ENCODE data around the gene CRIM1. TPM values are rescaled to one million over a fixed set of nuclear protein-coding genes. Genes with fewer than 3 reads are reported as not detected.

CRIM1 gene
- total RNA-seq, 1 donor from 2014 or later, result 57.2 TPM

DNA sequence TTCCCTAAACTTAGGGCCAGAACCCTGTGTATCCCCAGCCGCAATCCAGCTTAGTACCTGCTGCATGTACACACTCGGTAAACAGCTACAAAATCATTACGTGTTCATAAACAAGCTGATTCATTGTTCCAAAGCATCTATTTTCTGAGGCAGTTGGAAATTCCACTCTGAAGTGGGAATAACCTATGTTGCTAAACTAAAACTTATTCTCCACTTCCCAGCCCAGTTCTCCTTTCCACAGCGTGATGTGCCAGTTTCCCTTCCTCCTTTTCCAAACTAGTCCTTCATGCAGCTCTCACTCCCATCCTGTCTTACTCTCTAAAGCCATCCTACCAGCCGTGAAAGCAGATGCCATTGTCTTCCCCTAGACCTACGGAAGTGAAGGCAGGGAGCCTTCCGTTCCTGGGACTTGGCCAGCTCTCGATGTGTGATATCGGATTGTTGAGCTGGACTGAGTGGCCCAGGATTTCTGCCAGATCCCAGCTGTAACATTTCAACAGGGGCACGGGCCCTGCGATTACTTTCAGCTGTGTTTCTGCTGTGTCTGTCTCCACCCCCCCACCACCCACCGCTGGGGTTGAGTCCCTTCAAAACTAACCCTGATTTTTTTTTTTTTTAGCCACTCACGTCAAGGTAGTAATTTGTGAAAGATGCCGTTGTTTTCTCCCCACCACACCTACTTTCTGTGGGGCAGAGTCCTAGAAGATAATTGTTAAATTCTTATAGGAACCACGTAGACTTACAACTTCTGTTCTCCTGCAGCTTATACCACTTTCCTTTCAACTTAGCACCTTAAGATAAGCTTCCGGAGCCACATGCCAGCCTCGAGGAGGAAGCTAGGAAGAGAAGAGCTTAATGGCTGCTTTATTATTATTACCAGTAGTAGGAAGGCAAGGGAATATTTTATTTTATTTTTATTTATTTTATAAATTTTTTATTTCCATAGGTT is 100.9 kb downstream of the CRIM1 start:
- peak; percentile 82 for DNase-seq

- no peak for DNase-seq
Observed at GRCh38 chr2:36458106-36458505, 102.5 kb downstream of the CRIM1 start.

GRCh38 chr2:36459725-36460137 is 104.2 kb downstream of the CRIM1 start:
- no peak for DNase-seq

DNA sequence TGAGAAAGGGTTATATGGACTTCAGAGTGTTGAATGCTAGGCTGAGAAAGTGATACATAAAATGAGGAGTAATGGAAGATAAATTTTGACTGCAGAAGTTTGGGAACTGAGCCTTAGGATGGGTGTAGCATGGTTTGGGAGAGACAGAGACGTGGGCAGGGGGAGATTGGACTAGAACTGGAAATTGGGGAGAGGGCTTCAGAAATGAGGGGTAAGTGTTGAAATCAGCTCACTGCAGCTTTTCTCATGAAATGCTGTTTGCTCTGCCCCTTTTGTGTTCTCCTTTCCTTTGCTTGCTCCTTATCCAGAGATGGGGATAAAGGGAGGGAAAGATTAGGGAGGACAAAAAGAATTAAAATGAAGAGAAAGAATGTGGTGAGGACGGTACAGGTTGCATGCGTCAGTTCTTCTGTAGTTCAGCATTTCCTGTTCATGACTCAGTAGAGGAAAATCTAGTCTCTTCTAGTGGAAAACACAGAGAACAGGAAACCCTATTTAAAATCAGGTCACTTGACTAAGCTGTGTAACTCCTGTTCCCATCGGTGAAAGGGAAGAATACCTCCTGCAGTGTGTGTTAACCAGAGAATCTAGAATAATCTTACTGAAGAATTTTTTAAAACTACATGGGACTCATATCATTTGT is 105.6 kb downstream of the CRIM1 start:
- no peak for DNase-seq

GRCh38 chr2:36462311-36462935 is 106.8 kb downstream of the CRIM1 start:
- DNase-seq, result no peak

DNA sequence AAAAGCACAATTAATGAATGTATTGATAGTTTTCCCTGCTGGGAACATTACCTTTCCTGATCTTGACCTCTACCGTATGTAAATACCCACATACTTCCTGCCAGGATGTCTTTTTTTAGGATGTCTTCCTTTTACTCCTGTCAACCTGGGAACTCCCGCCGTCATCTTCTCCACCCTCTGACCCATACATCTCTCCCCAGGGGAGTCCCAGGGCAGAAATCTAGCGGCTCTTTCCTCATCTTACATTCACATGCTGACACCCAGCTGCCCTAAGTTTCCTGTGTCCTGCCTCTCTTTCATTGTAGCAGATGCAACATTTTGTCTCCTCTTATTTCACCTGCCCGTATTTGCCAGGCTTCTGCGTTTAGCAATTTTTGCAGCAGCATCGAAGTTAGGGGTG is 107.8 kb downstream of the CRIM1 start:
- DNase-seq, result no peak

DNA sequence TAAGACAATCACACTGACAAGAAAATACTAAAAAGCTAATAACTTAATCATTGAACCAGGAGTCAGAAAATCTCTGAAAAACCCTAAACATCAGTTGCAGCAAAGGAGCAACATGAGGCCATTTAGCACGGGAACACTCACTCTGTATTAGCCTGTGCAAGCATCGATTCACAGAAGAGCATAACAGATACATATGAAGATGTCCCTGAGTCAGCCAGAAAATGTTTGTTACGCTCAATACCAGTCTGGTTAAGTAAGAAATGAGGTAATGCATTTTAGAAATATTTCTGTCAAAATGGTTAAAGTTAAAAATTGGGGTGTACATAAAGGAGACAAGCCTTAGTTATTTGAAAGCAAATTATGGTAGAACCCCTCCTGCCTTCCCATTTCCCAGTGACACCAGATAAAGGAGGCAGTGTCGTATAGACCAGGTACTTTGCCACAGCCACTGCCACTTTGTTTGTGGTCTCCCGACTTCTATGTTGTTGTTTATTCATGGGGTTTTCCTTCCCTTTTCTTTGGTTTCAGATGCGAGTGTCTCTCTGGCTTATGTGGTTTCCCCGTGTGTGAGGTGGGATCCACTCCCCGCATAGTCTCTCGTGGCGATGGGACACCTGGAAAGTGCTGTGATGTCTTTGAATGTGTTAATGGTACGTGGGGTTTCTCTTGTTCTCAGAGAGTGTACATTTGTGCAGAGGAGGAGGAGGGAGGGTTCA is 108.6 kb downstream of the CRIM1 start:
- DNase-seq, result no peak

GRCh38 chr2:36466135-36466534 is 110.6 kb downstream of the CRIM1 start:
- no peak for DNase-seq

- peak; percentile 49 for DNase-seq
Observed at GRCh38 chr2:36468463-36469105, 113.0 kb downstream of the CRIM1 start.

GRCh38 chr2:36469106-36469477 is 113.5 kb downstream of the CRIM1 start:
- no peak for DNase-seq

GRCh38 chr2:36469710-36470109 is 114.1 kb downstream of the CRIM1 start:
- no peak for DNase-seq

DNA sequence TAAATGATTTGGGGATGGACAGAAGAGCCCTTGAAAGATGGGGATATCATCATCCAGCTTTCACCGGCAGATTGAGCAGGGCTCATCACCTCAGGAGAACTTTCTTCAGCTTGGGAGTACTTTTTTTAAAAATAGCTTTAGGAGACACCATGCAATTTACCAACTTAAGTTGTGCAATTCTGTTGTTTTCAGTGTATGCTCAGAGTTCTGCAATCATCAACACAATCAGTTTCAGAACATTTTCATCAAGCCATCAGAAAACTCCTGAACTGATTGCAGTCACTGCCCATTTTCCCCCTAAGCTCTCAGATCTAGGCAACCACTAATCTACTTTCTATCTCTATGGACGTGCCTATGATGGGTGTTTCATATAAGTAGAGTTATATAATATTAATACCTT is 117.7 kb downstream of the CRIM1 start:
- no peak for DNase-seq

DNA sequence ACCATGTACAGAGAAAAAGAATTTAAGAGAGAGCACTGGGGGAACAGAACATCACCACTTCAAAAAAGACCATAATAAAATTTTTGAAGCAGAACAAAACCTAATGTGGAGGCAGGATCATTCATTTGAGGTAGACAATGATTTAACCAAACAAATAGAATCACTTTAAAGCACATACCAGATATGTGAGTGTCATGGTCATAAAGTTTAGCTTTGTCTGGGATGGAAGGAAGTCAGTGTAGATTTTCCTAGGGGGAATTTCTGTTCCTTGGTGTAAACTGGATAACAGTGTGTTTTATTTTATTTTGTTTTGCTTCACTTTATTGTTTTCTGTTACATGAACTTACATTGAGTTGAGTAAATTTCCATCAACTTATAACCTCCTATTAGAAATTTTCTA is 120.8 kb downstream of the CRIM1 start:
- no peak for DNase-seq

DNA sequence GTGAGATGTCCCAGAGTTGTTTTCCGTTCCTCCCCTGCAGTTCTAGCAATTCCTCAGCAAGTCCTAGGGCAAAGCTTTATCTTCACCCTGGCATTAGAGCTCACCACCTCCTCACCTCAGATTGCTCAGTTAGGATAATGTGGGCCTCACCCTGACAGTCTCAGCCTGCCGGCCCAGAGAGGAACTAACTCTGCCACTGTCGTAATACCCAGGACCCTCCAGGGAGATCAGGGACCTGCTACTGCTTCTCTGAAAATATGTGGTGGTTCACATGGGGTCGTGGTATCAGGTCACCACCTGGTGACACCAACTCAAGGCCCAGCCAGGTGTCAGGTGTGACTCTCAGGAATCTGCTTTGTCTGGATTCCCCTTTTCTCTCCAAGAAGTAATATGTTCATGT is 121.7 kb downstream of the CRIM1 start:
- DNase-seq, result no peak

- no peak for DNase-seq
Observed at GRCh38 chr2:36477746-36478145, 122.2 kb downstream of the CRIM1 start.

DNA sequence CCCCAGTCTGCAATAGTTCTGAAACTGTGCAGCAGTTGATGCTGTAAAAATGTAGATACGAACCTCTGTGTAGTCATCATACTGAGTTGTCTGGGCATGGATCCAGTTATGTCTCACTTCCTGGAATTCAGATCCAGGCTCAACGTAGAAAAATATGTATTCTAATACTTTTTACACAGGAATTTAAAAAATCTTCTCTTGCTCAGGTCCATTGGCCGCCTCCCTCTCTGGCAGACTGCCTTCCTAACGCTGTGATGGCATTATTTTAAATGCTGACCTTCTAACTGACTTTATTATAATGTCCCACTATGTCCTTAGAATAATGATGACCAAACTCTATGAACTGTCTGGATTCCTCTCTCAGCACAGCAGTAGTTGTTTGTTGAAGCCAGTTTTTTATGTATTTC is 122.8 kb downstream of the CRIM1 start:
- peak; percentile 75 for DNase-seq

DNA sequence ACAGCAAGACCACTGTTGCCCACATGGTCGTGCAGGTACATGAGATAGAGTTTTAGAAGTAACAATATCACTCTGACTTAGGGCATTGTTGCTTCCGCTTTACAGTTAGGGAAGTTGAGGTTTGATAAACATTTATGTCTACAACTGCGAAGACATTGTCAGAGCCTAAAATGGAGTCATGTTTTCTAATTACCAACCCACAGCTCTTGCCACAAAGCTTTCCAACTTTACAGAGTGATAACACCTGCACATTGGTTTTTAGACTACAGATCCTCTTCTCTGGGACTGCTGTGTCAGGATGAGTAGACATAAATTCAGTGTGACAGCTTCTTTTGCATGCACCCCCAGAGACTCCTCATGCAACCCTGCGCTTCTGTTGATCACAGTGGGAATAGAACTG is 123.4 kb downstream of the CRIM1 start:
- no peak for DNase-seq

DNA sequence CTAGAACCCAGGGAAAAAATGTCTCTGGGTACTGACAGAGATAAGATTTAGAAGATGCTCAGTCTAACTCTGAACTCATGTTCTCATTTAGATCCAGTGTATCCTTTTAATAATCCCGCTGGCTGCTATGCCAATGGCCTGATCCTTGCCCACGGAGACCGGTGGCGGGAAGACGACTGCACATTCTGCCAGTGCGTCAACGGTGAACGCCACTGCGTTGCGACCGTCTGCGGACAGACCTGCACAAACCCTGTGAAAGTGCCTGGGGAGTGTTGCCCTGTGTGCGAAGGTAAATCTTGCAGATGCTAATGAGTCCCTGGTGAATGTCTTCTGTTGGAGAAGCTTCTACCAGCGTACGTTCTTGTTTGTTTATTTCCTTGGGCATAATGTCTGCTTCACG is 123.8 kb downstream of the CRIM1 start:
- DNase-seq, result no peak

DNA sequence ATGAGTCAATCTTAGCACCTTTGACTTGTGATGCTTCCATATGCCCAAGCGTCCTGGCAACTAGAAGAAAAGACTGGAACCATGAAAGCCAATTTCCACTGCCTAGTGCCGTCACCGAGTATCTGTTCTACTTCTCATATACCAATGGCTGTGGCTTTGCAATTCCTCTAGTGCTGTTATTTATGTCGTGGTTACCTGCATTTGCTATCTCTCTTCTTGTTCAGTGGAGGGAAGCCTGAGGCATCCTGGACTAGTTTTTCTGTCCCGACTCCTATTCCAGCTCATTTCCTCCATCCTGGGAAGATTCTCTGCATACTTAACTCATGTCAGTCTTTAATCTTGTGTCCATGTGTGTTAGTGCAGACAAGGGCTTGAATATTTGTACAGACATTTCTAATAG is 124.5 kb downstream of the CRIM1 start:
- no peak for DNase-seq

GRCh38 chr2:36480636-36481035 is 125.1 kb downstream of the CRIM1 start:
- DNase-seq, result no peak

- no peak for DNase-seq
Observed at GRCh38 chr2:36481709-36482108, 126.1 kb downstream of the CRIM1 start.

- DNase-seq, result no peak
Observed at GRCh38 chr2:36482576-36483214, 127.1 kb downstream of the CRIM1 start.

Measured in tongue (tissue), 2 donors.